HCT116 (cell line): ENCODE data around the gene TXNDC11.

Experiments used
- CEBPB ChIP-seq: IDR thresholded peaks from 2 replicates; pipeline ENCODE4 v1.6.1; 2012; ENCODE audit warnings: low read depth
- CTCF ChIP-seq, 3 experiments: fragments of 200-600 bp in 1 of 3; sonication (generic) in 1 of 3; IDR thresholded peaks in 2 of 3; conservative IDR thresholded peaks in 1 of 3; 2 replicates each; pipeline ENCODE4 v1.5.1; 2012 to 2017; ENCODE audit warnings: low read depth in 2 of 3, low read length in 2 of 3, antibody characterized with exemption in 1 of 3, borderline replicate concordance in 1 of 3, control low read depth in 1 of 3, mild to moderate bottlenecking in 1 of 3, mixed read lengths in 1 of 3, mixed run types in 1 of 3, moderate library complexity in 1 of 3; ENCODE audit not compliant: insufficient read depth in 1 of 3

- no peak for TF ChIP-seq CTCF (IDR thresholded peaks at IDR 0.05 in 2 of 3, conservative IDR thresholded peaks at IDR 0.05 in 1 of 3; ENCODE audit: borderline replicate concordance in 1 of 3, insufficient read depth in 1 of 3, low read depth in 2 of 3, low read length in 2 of 3)
- no peak for TF ChIP-seq CEBPB
Measured at GRCh38 chr16:11668623-11669379, 73.9 kb downstream of the TXNDC11 start.
